Epithelial cell of proximal tubule (primary cell): Measurements from ENCODE around the gene CCNF. TPM values are rescaled to one million over a fixed set of nuclear protein-coding genes. Genes with fewer than 3 reads are reported as not detected.
"Not testable (repeated sequence)": the region's sequence is repeated elsewhere in the genome, so short reads cannot be mapped to it uniquely, and the experiment has no call there.

Source experiments
- DNase-seq: peaks from one replicate; pipeline ENCODE4 v3.0.0-alpha.2; 2011; ENCODE audit warnings: low read depth
- H3K4me3 ChIP-seq: 2 replicates; pipeline ENCODE4 v1.5.1; 2011; ENCODE audit warnings: low read depth, mild to moderate bottlenecking, low read length
- total RNA-seq: library from RNA; depleted of rRNA; stranded (reverse); fragments of >200 nt; gene quantifications from 2 replicates; pipeline ENCODE4 v1.2.3, GENCODE V29; 2015
- TF ChIP-seq, protein P1 (sequence below): conservative IDR thresholded peaks from 2 replicates; pipeline ENCODE4 v1.5.1; 2012; ENCODE audit warnings: low read depth, mild to moderate bottlenecking, low read length

Gene CCNF, protein sequence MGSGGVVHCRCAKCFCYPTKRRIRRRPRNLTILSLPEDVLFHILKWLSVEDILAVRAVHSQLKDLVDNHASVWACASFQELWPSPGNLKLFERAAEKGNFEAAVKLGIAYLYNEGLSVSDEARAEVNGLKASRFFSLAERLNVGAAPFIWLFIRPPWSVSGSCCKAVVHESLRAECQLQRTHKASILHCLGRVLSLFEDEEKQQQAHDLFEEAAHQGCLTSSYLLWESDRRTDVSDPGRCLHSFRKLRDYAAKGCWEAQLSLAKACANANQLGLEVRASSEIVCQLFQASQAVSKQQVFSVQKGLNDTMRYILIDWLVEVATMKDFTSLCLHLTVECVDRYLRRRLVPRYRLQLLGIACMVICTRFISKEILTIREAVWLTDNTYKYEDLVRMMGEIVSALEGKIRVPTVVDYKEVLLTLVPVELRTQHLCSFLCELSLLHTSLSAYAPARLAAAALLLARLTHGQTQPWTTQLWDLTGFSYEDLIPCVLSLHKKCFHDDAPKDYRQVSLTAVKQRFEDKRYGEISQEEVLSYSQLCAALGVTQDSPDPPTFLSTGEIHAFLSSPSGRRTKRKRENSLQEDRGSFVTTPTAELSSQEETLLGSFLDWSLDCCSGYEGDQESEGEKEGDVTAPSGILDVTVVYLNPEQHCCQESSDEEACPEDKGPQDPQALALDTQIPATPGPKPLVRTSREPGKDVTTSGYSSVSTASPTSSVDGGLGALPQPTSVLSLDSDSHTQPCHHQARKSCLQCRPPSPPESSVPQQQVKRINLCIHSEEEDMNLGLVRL
- 47.5 and 53.4 TPM in 2 replicates for total RNA-seq

- no peak for DNase-seq
- H3K4me3 ChIP-seq: peak within 1 kb of the TSS; percentile 82
- TF ChIP-seq, protein P1, sequence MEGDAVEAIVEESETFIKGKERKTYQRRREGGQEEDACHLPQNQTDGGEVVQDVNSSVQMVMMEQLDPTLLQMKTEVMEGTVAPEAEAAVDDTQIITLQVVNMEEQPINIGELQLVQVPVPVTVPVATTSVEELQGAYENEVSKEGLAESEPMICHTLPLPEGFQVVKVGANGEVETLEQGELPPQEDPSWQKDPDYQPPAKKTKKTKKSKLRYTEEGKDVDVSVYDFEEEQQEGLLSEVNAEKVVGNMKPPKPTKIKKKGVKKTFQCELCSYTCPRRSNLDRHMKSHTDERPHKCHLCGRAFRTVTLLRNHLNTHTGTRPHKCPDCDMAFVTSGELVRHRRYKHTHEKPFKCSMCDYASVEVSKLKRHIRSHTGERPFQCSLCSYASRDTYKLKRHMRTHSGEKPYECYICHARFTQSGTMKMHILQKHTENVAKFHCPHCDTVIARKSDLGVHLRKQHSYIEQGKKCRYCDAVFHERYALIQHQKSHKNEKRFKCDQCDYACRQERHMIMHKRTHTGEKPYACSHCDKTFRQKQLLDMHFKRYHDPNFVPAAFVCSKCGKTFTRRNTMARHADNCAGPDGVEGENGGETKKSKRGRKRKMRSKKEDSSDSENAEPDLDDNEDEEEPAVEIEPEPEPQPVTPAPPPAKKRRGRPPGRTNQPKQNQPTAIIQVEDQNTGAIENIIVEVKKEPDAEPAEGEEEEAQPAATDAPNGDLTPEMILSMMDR: no peak
Measured at GRCh38 chr16:2429034-2429770, at the start of gene CCNF. TSS of gene CCNF (plus strand) at chr16:2429447. CDS start at chr16:2429482, 35 bp downstream.

GRCh38 chr16:2383501-2383900 is 45.7 kb upstream of the CCNF start:
- no peak for DNase-seq
- no peak overlapping the region for H3K4me3 ChIP-seq
- TF ChIP-seq, protein P1: no peak

GRCh38 chr16:2384426-2384825 is 44.8 kb upstream of the CCNF start:
- no peak for DNase-seq
- TF ChIP-seq, protein P1: no peak
- H3K4me3 ChIP-seq: no peak overlapping the region

DNA sequence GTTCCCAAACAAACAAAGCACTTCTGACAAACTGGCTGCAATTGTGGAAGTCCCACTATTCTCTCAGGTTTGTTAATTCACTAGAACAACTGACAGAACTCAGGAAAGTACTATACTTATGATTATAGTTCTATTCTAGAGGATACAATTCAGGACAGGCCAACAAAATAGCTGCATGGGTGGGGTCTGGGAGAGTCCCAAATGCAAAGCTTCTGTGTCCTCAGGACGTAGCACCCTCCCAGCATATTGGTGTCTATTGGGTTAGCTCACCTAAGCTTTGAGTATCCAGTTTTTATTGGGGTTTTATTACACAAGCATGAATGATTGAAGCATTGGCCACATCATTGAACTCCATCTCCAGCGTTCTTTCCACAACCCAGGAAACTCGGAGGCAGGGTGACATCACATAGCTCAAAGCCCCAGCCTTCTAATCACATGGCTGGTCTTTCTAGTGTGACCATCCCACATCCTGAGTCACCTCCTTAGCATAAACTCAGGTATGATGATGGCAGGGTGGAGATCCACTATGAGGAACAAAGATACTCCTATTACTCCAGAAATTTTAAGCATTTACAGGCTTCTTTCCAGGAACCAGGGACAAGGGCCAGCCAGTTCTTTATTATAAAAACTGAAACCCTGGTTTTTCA is 43.9 kb upstream of the CCNF start:
- DNase-seq: no peak
- TF ChIP-seq, protein P1: no peak
- no peak overlapping the region for H3K4me3 ChIP-seq

DNA sequence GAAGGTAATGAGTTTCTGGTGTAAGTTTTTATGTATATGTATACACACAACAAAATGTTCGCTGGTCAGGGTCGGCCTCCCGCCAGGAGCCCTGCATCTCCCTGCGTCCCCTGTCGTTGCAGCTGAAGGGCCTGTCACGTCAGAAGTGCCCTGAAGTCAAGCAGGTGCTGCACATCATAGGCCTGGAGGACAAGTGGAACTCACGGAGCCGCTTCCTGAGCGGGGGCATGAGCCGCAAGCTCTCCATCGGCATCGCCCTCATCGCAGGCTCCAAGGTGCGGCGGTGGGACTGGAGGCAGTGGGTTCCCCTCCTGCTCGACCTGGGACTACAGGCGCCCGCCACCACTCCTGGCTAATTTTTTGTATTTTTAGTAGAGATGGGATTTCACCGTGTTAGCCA is 43.3 kb upstream of the CCNF start:
- not testable (repeated sequence) for DNase-seq, H3K4me3 ChIP-seq

- no peak for DNase-seq
- H3K4me3 ChIP-seq: no peak overlapping the region
- TF ChIP-seq, protein P1: peak; percentile 44
Measured at GRCh38 chr16:2386990-2387389, 42.3 kb upstream of the CCNF start.
